GM21723 (cell line): ENCODE data around the gene MRPL27.
A peak's percentile ranks its signal among the peaks of the same experiment; 100 is the strongest.

Source experiments
- ATAC-seq: cut with Tn5 transposase; IDR thresholded peaks from one replicate; pipeline ENCODE4 v1.9.1; 2021; ENCODE audit warnings: mild to moderate bottlenecking, moderate library complexity; ENCODE audit not compliant: unreplicated experiment

MRPL27 gene

GRCh38 chr17:50361561-50362480 lies 11.2 kb downstream of the MRPL27 start:
- peak; percentile 69 for ATAC-seq

- ATAC-seq: no peak
Measured at GRCh38 chr17:50360486-50361115, 12.4 kb downstream of the MRPL27 start.

GRCh38 chr17:50359998-50360461 lies 13.0 kb downstream of the MRPL27 start:
- ATAC-seq: no peak

GRCh38 chr17:50359005-50359699 lies 13.8 kb downstream of the MRPL27 start:
- ATAC-seq: no peak

- no peak for ATAC-seq
Measured at GRCh38 chr17:50358177-50358576, 14.8 kb downstream of the MRPL27 start.

- ATAC-seq: no peak
Measured at GRCh38 chr17:50356892-50357510, 16.0 kb downstream of the MRPL27 start.

GRCh38 chr17:50356418-50356817 lies 16.6 kb downstream of the MRPL27 start:
- no peak for ATAC-seq

- no peak for ATAC-seq
Measured at GRCh38 chr17:50355701-50356341, 17.2 kb downstream of the MRPL27 start.

GRCh38 chr17:50355336-50355700 lies 17.7 kb downstream of the MRPL27 start:
- no peak for ATAC-seq

GRCh38 chr17:50354776-50355175 lies 18.2 kb downstream of the MRPL27 start:
- no peak for ATAC-seq

GRCh38 chr17:50354198-50354597 lies 18.8 kb downstream of the MRPL27 start:
- no peak for ATAC-seq

GRCh38 chr17:50353600-50354195 lies 19.3 kb downstream of the MRPL27 start:
- ATAC-seq: no peak

GRCh38 chr17:50352693-50353599 lies 20.0 kb downstream of the MRPL27 start:
- ATAC-seq: no peak

- ATAC-seq: no peak
Measured at GRCh38 chr17:50352072-50352692, 20.8 kb downstream of the MRPL27 start.

GRCh38 chr17:50350733-50351132 lies 22.3 kb downstream of the MRPL27 start:
- no peak for ATAC-seq

GRCh38 chr17:50349243-50349600 lies 23.8 kb downstream of the MRPL27 start:
- no peak for ATAC-seq

- ATAC-seq: no peak
Measured at GRCh38 chr17:50348522-50349242, 24.3 kb downstream of the MRPL27 start.

- no peak for ATAC-seq
Measured at GRCh38 chr17:50347894-50348291, 25.1 kb downstream of the MRPL27 start.
